ENCODE data around the gene GALNTL6.

GRCh38 chr4:172662113-172662512, 848.9 kb downstream of the GALNTL6 start:
- TF ChIP-seq OTX1 (CRISPR knock-in tag; IDR thresholded peaks at IDR 0.05): no peak
- no peak for TF ChIP-seq POLR2AphosphoS5 (IDR thresholded peaks at IDR 0.05; ENCODE audit: control insufficient read depth, insufficient read depth, low read depth, low read length)
- TF ChIP-seq ZBTB49 (CRISPR knock-in tag; IDR thresholded peaks at IDR 0.05; ENCODE audit: borderline replicate concordance): no peak
- no peak for TF ChIP-seq CTCF (IDR thresholded peaks at IDR 0.05 in 2 of 3, conservative IDR thresholded peaks at IDR 0.05 in 1 of 3; ENCODE audit: insufficient read depth in 2 of 3, low read depth in 1 of 3, low read length in 3 of 3)
- no peak for TF ChIP-seq PCBP1 (IDR thresholded peaks at IDR 0.05; ENCODE audit: low read depth, low read length, poor library complexity, severe bottlenecking)
- TF ChIP-seq HDGF (IDR thresholded peaks at IDR 0.05): no peak
- TF ChIP-seq ELF4 (CRISPR knock-in tag; IDR thresholded peaks at IDR 0.05): no peak
- no peak for TF ChIP-seq ZNF398 (CRISPR knock-in tag; IDR thresholded peaks at IDR 0.05)
- no peak for TF ChIP-seq TSC22D4 (tag; IDR thresholded peaks at IDR 0.05)

All from K562 (cell line).